ENCODE data around the gene IL26.
A peak's percentile ranks its signal among the peaks of the same experiment; 100 is the strongest.

IL26 gene

DNA sequence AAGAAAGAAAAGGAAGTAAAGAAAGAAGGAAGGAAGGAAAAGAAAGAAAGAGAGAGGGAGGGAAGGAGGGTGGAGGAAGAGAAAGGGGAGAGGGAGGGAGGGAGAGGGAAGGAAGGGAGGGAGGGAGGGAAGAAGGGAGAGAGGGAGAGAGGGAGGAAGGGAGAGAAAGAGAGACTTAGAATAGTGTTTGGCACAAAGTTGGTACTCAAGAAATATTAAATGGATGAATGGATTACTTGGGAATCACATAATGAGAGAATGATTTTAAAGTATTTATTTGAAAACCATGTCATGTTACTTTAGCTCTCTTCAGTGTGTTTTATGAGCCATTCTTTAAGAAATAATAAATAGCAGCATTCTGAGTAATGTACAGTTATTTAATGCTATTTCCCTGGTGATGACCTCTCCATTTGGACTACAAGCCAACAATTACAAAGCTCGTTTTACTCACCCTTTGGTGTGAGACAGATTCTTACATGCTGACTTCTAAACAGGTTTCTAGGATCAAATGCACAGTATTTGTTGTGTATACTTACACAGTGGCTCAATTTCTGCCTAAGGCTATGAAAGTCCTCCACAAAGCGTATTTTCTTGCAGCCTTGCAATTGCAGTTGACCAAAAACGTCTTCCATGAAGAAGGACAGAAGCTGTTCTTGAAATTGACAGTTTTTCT is 861 bp downstream of the IL26 start:
- TF ChIP-seq SALL2 (tag by site-specific recombination; IDR thresholded peaks at IDR 0.05; ENCODE audit: borderline replicate concordance) (no peak), PRDM1 (tag by site-specific recombination; IDR thresholded peaks at IDR 0.05) (no peak), OSR2 (tag by site-specific recombination; IDR thresholded peaks at IDR 0.05) (no peak), GFI1B (tag by site-specific recombination; IDR thresholded peaks at IDR 0.05) (no peak), ZNF558 (tag by site-specific recombination; IDR thresholded peaks at IDR 0.05) (no peak), HOXC10 (CRISPR knock-in tag; IDR thresholded peaks at IDR 0.05) (no peak), IKZF3 (tag by site-specific recombination; IDR thresholded peaks at IDR 0.05) (no peak), ZNF449 (tag by site-specific recombination; IDR thresholded peaks at IDR 0.05) (no peak)
- H3K4me1 ChIP-seq (ENCODE audit: control insufficient read depth, insufficient read depth, low read length): no peaks in the 10 kb centered on the region
- ChIA-PET POLR2A (no interaction called here), CTCF (interaction anchor here (0.6 to 5.1 kb wide), 9 partner anchors 7 to 603 kb away, joined by 3 to 89 read pairs (median 7); no protein-coding TSS in a partner anchor)
- no peak overlapping the region for H3K27ac ChIP-seq (ENCODE audit: extremely low read depth, low read depth, low read length)
- no peak overlapping the region for H3K4me3 ChIP-seq (ENCODE audit: low read depth, low read length)
- no peaks in the 10 kb centered on the region for H3K36me3 ChIP-seq (ENCODE audit: control insufficient read depth in 2 of 2, insufficient read depth in 1 of 2, low read length in 2 of 2)
- no peaks in the 10 kb centered on the region for H3K9me3 ChIP-seq (ENCODE audit: control insufficient read depth, insufficient read depth, low read depth, low read length)

DNA sequence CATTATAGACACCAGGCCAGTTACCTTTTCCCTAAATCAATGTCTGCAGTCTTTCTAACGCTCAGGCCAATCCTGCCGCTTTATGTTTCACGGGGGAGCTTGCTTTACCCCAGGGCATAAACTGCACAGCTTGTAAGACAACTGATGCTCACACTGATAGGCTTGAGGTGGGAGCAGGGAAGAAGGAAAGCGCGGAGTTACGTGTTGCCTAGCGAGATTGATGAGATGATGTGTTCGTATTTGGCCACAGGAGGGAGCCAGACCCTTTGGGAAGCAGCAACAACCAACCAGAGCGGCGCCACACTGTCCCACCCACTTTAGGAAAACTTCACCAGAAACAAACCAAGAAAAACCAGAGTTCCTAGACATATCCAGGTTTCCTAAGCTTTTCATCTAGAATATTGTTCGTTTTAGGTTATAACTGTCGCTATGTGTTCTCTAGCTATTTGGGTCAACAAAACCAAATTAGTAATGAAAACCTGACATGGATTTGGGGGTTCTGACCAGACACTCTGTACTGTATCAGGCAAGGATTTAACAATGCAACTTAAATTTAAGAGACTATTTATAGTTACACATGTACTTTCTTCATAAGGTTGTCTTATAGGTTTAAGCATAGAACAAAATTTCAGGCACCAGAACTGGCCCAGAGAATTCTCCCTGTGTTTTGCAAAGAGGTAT is 2.4 kb downstream of the IL26 start:
- no peak overlapping the region for H3K27ac ChIP-seq (ENCODE audit: extremely low read depth, low read depth, low read length)
- H3K36me3 ChIP-seq (ENCODE audit: control insufficient read depth in 2 of 2, insufficient read depth in 1 of 2, low read length in 2 of 2): no peaks in the 10 kb centered on the region
- no peak overlapping the region for H3K4me3 ChIP-seq (ENCODE audit: low read depth, low read length)
- ChIA-PET POLR2A (no interaction called here), CTCF (interaction anchor here (0.5 to 5.1 kb wide), 37 partner anchors 8 to 892 kb away, joined by 3 to 89 read pairs (median 3); no protein-coding TSS in a partner anchor)
- H3K4me1 ChIP-seq (ENCODE audit: control insufficient read depth, insufficient read depth, low read length): no peaks in the 10 kb centered on the region
- H3K9me3 ChIP-seq (ENCODE audit: control insufficient read depth, insufficient read depth, low read depth, low read length): no peaks in the 10 kb centered on the region
- TF ChIP-seq ZNF350 (tag by site-specific recombination; IDR thresholded peaks at IDR 0.05) (no peak), ZNF10 (tag by site-specific recombination; IDR thresholded peaks at IDR 0.05) (no peak), ZFHX2 (tag by site-specific recombination; conservative IDR thresholded peaks at IDR 0.05) (peak; percentile 28; the same call in 1 of the 2 replicates), ZNF274 (IDR thresholded peaks at IDR 0.05; ENCODE audit: low read length) (no peak), ZNF274 (tag by site-specific recombination; IDR thresholded peaks at IDR 0.05; ENCODE audit: borderline replicate concordance) (no peak), ZNF629 (tag by site-specific recombination; IDR thresholded peaks at IDR 0.05) (no peak), FEZF1 (tag by site-specific recombination; IDR thresholded peaks at IDR 0.05) (no peak), ZNF560 (tag by site-specific recombination; IDR thresholded peaks at IDR 0.05; ENCODE audit: borderline replicate concordance) (no peak), KLF9 (tag by site-specific recombination; IDR thresholded peaks at IDR 0.05; ENCODE audit: low read depth) (peak; percentile 69; the same call in 1 of the 2 replicates), ZNF707 (tag by site-specific recombination; IDR thresholded peaks at IDR 0.05) (no peak), ZNF701 (tag by site-specific recombination; IDR thresholded peaks at IDR 0.05) (no peak), GLIS2 (tag by site-specific recombination; IDR thresholded peaks at IDR 0.05) (no peak), ZNF654 (tag by site-specific recombination; IDR thresholded peaks at IDR 0.05; ENCODE audit: low read depth) (peak; percentile 100)
- TF ChIP-seq, protein P1, sequence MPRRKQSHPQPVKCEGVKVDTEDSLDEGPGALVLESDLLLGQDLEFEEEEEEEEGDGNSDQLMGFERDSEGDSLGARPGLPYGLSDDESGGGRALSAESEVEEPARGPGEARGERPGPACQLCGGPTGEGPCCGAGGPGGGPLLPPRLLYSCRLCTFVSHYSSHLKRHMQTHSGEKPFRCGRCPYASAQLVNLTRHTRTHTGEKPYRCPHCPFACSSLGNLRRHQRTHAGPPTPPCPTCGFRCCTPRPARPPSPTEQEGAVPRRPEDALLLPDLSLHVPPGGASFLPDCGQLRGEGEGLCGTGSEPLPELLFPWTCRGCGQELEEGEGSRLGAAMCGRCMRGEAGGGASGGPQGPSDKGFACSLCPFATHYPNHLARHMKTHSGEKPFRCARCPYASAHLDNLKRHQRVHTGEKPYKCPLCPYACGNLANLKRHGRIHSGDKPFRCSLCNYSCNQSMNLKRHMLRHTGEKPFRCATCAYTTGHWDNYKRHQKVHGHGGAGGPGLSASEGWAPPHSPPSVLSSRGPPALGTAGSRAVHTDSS (tag by site-specific recombination; IDR thresholded peaks at IDR 0.05): no peak
- TF ChIP-seq, protein P2, sequence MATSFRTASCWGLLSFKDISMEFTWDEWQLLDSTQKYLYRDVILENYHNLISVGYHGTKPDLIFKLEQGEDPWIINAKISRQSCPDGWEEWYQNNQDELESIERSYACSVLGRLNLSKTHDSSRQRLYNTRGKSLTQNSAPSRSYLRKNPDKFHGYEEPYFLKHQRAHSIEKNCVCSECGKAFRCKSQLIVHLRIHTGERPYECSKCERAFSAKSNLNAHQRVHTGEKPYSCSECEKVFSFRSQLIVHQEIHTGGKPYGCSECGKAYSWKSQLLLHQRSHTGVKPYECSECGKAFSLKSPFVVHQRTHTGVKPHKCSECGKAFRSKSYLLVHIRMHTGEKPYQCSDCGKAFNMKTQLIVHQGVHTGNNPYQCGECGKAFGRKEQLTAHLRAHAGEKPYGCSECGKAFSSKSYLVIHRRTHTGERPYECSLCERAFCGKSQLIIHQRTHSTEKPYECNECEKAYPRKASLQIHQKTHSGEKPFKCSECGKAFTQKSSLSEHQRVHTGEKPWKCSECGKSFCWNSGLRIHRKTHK (tag by site-specific recombination; IDR thresholded peaks at IDR 0.05): no peak
- TF ChIP-seq, protein P3, sequence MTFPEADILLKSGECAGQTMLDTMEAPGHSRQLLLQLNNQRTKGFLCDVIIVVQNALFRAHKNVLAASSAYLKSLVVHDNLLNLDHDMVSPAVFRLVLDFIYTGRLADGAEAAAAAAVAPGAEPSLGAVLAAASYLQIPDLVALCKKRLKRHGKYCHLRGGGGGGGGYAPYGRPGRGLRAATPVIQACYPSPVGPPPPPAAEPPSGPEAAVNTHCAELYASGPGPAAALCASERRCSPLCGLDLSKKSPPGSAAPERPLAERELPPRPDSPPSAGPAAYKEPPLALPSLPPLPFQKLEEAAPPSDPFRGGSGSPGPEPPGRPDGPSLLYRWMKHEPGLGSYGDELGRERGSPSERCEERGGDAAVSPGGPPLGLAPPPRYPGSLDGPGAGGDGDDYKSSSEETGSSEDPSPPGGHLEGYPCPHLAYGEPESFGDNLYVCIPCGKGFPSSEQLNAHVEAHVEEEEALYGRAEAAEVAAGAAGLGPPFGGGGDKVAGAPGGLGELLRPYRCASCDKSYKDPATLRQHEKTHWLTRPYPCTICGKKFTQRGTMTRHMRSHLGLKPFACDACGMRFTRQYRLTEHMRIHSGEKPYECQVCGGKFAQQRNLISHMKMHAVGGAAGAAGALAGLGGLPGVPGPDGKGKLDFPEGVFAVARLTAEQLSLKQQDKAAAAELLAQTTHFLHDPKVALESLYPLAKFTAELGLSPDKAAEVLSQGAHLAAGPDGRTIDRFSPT (tag by site-specific recombination; IDR thresholded peaks at IDR 0.05): no peak
- TF ChIP-seq, protein P4, sequence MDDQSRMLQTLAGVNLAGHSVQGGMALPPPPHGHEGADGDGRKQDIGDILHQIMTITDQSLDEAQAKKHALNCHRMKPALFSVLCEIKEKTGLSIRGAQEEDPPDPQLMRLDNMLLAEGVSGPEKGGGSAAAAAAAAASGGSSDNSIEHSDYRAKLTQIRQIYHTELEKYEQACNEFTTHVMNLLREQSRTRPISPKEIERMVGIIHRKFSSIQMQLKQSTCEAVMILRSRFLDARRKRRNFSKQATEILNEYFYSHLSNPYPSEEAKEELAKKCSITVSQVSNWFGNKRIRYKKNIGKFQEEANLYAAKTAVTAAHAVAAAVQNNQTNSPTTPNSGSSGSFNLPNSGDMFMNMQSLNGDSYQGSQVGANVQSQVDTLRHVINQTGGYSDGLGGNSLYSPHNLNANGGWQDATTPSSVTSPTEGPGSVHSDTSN (CRISPR knock-in tag; IDR thresholded peaks at IDR 0.05): no peak
- TF ChIP-seq, protein P5, sequence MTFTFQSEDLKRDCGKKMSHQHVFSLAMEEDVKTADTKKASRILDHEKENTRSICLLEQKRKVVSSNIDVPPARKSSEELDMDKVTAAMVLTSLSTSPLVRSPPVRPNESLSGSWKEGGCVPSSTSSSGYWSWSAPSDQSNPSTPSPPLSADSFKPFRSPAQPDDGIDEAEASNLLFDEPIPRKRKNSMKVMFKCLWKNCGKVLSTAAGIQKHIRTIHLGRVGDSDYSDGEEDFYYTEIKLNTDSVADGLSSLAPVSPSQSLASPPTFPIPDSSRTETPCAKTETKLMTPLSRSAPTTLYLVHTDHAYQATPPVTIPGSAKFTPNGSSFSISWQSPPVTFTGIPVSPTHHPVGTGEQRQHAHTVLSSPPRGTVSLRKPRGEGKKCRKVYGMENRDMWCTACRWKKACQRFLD (tag by site-specific recombination; IDR thresholded peaks at IDR 0.05): no peak
